IMR-90 (cell line): Measurements from ENCODE around the gene TRUB2. TPM values are rescaled to one million over a fixed set of nuclear protein-coding genes. Genes with fewer than 3 reads are reported as not detected.
"Not testable (repeated sequence)": the region's sequence is repeated elsewhere in the genome, so short reads cannot be mapped to it uniquely, and the experiment has no call there.

Experiments
- ATAC-seq: fragments of 200-7000 bp; cut with Tn5 transposase; 2 replicates; pipeline ENCODE4 v1.9.1; 2020; ENCODE audit warnings: low read depth, mild to moderate bottlenecking, moderate library complexity
- BruUV-seq: library from RNA; stranded (reverse); fragments of 400-500 nt; replicated peaks from 2 replicates; lab custom pipeline; 2021; lab: Mats Ljungman, UMichigan
- CTCF ChIA-PET: fragments of 300-600 bp; formaldehyde crosslinking; extraction: SDS; loops from one replicate; lab custom pipeline; 2021; ENCODE audit warnings: antibody characterized with exemption; lab: Yijun Ruan, JAX
- POLR2A ChIA-PET: fragments of 300-600 bp; sonication (Branson Sonifier 250); formaldehyde crosslinking; loops from one replicate; lab custom pipeline; 2022; ENCODE audit warnings: antibody characterized with exemption; ENCODE audit not compliant: unreplicated experiment; lab: Charles Lee
- DNase-seq: peaks from one replicate; pipeline ENCODE4 v3.0.0; 2013
- H2AFZ ChIP-seq: replicated peaks from 2 replicates; pipeline ENCODE3; 2013; ENCODE audit warnings: low read length, mild to moderate bottlenecking; ENCODE audit not compliant: poor library complexity
- H2AK5ac ChIP-seq: 2 replicates; pipeline ENCODE4 v1.6.1; 2013; ENCODE audit warnings: low read depth, low read length, inconsistent platforms
- H2AK9ac ChIP-seq: replicated peaks from 2 replicates; pipeline ENCODE3; 2013; ENCODE audit warnings: mild to moderate bottlenecking, low read depth, low read length, moderate library complexity; ENCODE audit not compliant: poor library complexity
- H2BK120ac ChIP-seq: 2 replicates; pipeline ENCODE4 v1.6.1; 2013; ENCODE audit warnings: low read depth, low read length, inconsistent platforms
- H2BK15ac ChIP-seq: 3 replicates; pipeline ENCODE4 v1.6.1; 2013; ENCODE audit warnings: low read depth, low read length, inconsistent platforms
- H2BK20ac ChIP-seq: 2 replicates; pipeline ENCODE4 v1.6.1; 2013; ENCODE audit warnings: low read depth, mild to moderate bottlenecking, inconsistent platforms, low read length, moderate library complexity
- H2BK5ac ChIP-seq: 2 replicates; pipeline ENCODE4 v1.6.1; 2013; ENCODE audit warnings: mild to moderate bottlenecking, low read depth, low read length, inconsistent platforms; ENCODE audit not compliant: poor library complexity, severe bottlenecking
- H3K14ac ChIP-seq: replicated peaks from 2 replicates; pipeline ENCODE4 v1.6.1; 2013; ENCODE audit warnings: low read depth, low read length, inconsistent platforms
- H3K18ac ChIP-seq: 2 replicates; pipeline ENCODE4 v1.6.1; 2013; ENCODE audit warnings: low read depth, low read length, control low read depth
- H3K23ac ChIP-seq: 2 replicates; pipeline ENCODE4 v1.6.1; 2013; ENCODE audit warnings: low read depth, low read length, inconsistent platforms
- H3K27ac ChIP-seq: 2 replicates; pipeline ENCODE4 v1.5.1; 2013; ENCODE audit warnings: mild to moderate bottlenecking, control low read depth, low read length; ENCODE audit not compliant: insufficient read depth
- H3K27me3 ChIP-seq: 2 replicates; pipeline ENCODE4 v1.6.1; 2013; ENCODE audit warnings: low read length; ENCODE audit not compliant: control insufficient read depth, insufficient read depth
- H3K36me3 ChIP-seq: 2 replicates; pipeline ENCODE4 v1.6.1; 2013; ENCODE audit warnings: low read length, mixed read lengths; ENCODE audit not compliant: control insufficient read depth, insufficient read depth
- H3K4ac ChIP-seq: 2 replicates; pipeline ENCODE4 v1.6.1; 2013; ENCODE audit warnings: low read depth, low read length, inconsistent platforms
- H3K4me1 ChIP-seq: 2 replicates; pipeline ENCODE4 v1.6.1; 2013; ENCODE audit warnings: low read length, mixed read lengths; ENCODE audit not compliant: control insufficient read depth, insufficient read depth
- H3K4me2 ChIP-seq: 2 replicates; pipeline ENCODE4 v1.6.1; 2013; ENCODE audit warnings: low read depth, mild to moderate bottlenecking, control low read depth, low read length, moderate library complexity
- H3K4me3 ChIP-seq: 2 replicates; pipeline ENCODE4 v1.5.1; 2013; ENCODE audit warnings: low read depth, mild to moderate bottlenecking, control low read depth, low read length, moderate library complexity; ENCODE audit not compliant: insufficient read depth
- H3K56ac ChIP-seq: 2 replicates; pipeline ENCODE4 v1.6.1; 2013; ENCODE audit warnings: low read length, inconsistent platforms; ENCODE audit not compliant: insufficient read depth; ENCODE audit errors: extremely low read depth
- H3K79me1 ChIP-seq, 2 experiments: 2 replicates each; pipeline ENCODE4 v1.6.1; 2013; ENCODE audit warnings: low read length in 2 of 2, inconsistent platforms in 1 of 2, low read depth in 1 of 2
- H3K9ac ChIP-seq: 2 replicates; pipeline ENCODE4 v1.6.1; 2013; ENCODE audit warnings: low read depth, low read length, control low read depth
- H3K9me1 ChIP-seq: 2 replicates; pipeline ENCODE4 v1.6.1; 2013; ENCODE audit warnings: low read length, inconsistent platforms; ENCODE audit not compliant: insufficient read depth
- H3K9me3 ChIP-seq: 2 replicates; pipeline ENCODE4 v1.6.1; 2013; ENCODE audit warnings: low read length; ENCODE audit not compliant: control insufficient read depth, insufficient read depth
- H4K20me1 ChIP-seq: 2 replicates; pipeline ENCODE4 v1.6.1; 2013; ENCODE audit warnings: low read length, inconsistent platforms; ENCODE audit not compliant: insufficient read depth
- H4K5ac ChIP-seq: 2 replicates; pipeline ENCODE4 v1.6.1; 2013; ENCODE audit warnings: mild to moderate bottlenecking, low read depth, low read length, control low read depth
- H4K8ac ChIP-seq, 2 experiments: 2 replicates each; pipeline ENCODE4 v1.6.1; 2013; ENCODE audit warnings: low read depth in 2 of 2, low read length in 2 of 2, control low read depth in 1 of 2, inconsistent platforms in 1 of 2
- H4K91ac ChIP-seq: 2 replicates; pipeline ENCODE4 v1.6.1; 2013; ENCODE audit warnings: low read depth, low read length, inconsistent platforms; ENCODE audit not compliant: insufficient read depth
- WGBS, 2 experiments: methylation state at CpG; one replicate each; pipeline versions ENCODE4 v1.1.5 to v1.1.7; 2013; ENCODE audit warnings: missing lambda C conversion rate in 2 of 2; ENCODE audit not compliant: insufficient read length in 1 of 2; ENCODE audit errors: extremely low coverage in 2 of 2; 5-methylcytosine and 5-hydroxymethylcytosine counted together
- dilution Hi-C: fragments of 300-500 bp; cut with HindIII; formaldehyde crosslinking; loops from one replicate; pipeline ENCODE4 v1.14.3; 2018; ENCODE audit warnings: low sequenced_read_pairs; ENCODE audit not compliant: unreplicated experiment
- in situ Hi-C: fragments of 300-500 bp; cut with MboI; formaldehyde crosslinking; loops from 3 replicates; pipeline ENCODE4 v1.14.3; 2019; ENCODE audit warnings: low sequenced_read_pairs, inconsistent platforms, mixed read lengths
- intact Hi-C: fragments of 100-400 bp; cut with micrococcal nuclease; formaldehyde crosslinking; loops from 2 replicates; pipeline ENCODE4 v1.10.0; 2022
- polyA plus RNA-seq, 3 experiments: library from polyadenylated mRNA; depleted of rRNA; stranded (reverse); fragments of >200 nt; gene quantifications; 2 replicates each; pipeline ENCODE4 v1.2.3, GENCODE V29; 2012; ENCODE audit warnings: low replicate concordance in 1 of 3
- total RNA-seq: library from RNA; depleted of rRNA; stranded (reverse); fragments of >200 nt; gene quantifications from 2 replicates; pipeline ENCODE4 v1.2.3, GENCODE V29; 2012

Gene TRUB2
- total and polyA plus RNA-seq, 2 of the 4 experiments (the other 2 are of a cell fraction): 18.0 to 21.3 TPM

- H3K56ac ChIP-seq, H2BK20ac ChIP-seq, H4K5ac ChIP-seq, H4K91ac ChIP-seq, H3K4me1 ChIP-seq, BruUV-seq, H3K27ac ChIP-seq, H4K20me1 ChIP-seq, H3K4ac ChIP-seq, H3K4me2 ChIP-seq, H3K18ac ChIP-seq, H2AK9ac ChIP-seq, H3K9me3 ChIP-seq, H2AFZ ChIP-seq, dilution Hi-C loops, DNase-seq, H2BK15ac ChIP-seq, H3K9ac ChIP-seq, H3K27me3 ChIP-seq, H3K23ac ChIP-seq, intact Hi-C loops, H3K36me3 ChIP-seq, H2AK5ac ChIP-seq, ATAC-seq, in situ Hi-C loops, H2BK5ac ChIP-seq, H3K4me3 ChIP-seq, H2BK120ac ChIP-seq, H3K14ac ChIP-seq: not testable (repeated sequence)
- Histone ChIP-seq H3K9me1 (peaks cover 12% of the 10 kb centered on the region), H3K79me1 (peaks cover 0 to 25% of the 10 kb centered on the region in 2 experiments; a peak in 2 of 4 replicates), H4K8ac (peak overlapping the region in 1 of 2 experiments; percentile 88; a peak in 1 of 4 replicates)
- POLR2A ChIA-PET: interaction anchor here (0.6 kb wide), 1 partner anchor 247 kb away, joined by 4 read pairs; no protein-coding TSS in a partner anchor
- CTCF ChIA-PET: interaction anchor here (0.5 to 1.0 kb wide), 2 partner anchors 22 to 44 kb away, joined by 3 to 4 read pairs; no protein-coding TSS in a partner anchor
- WGBS, 2 experiments: 93% methylated on average over 3 of the region's 15 CpGs; no CpG with 5 or more reads in 1 of the 2 experiments
Observed at GRCh38 chr9:128338852-128339614, 16.8 kb upstream of the TRUB2 start.
